IPS-18a (cell line): ENCODE measurements around the gene ALLC.
A peak's percentile ranks its signal among the peaks of the same experiment; 100 is the strongest.
"Not testable (repeated sequence)": the region's sequence is repeated elsewhere in the genome, so short reads cannot be mapped to it uniquely, and the experiment has no call there.

Experiments used
- H3K27ac ChIP-seq: one replicate; pipeline ENCODE4 v1.5.1; 2013; ENCODE audit warnings: low read length
- H3K27me3 ChIP-seq: one replicate; pipeline ENCODE4 v1.6.1; 2013; ENCODE audit warnings: mild to moderate bottlenecking, low read length; ENCODE audit not compliant: control insufficient read depth, insufficient read depth
- H3K36me3 ChIP-seq: one replicate; pipeline ENCODE4 v1.6.1; 2013; ENCODE audit warnings: low read depth, low read length; ENCODE audit not compliant: control insufficient read depth
- H3K4me1 ChIP-seq: one replicate; pipeline ENCODE4 v1.6.1; 2013; ENCODE audit warnings: low read depth, low read length; ENCODE audit not compliant: control insufficient read depth
- H3K4me3 ChIP-seq: one replicate; pipeline ENCODE4 v1.5.1; 2013; ENCODE audit warnings: low read length
- H3K9ac ChIP-seq: one replicate; pipeline ENCODE4 v1.6.1; 2013; ENCODE audit warnings: mild to moderate bottlenecking, low read length, moderate library complexity
- H3K9me3 ChIP-seq: one replicate; pipeline ENCODE4 v1.6.1; 2013; ENCODE audit warnings: low read depth, low read length; ENCODE audit not compliant: control insufficient read depth

Gene ALLC

DNA sequence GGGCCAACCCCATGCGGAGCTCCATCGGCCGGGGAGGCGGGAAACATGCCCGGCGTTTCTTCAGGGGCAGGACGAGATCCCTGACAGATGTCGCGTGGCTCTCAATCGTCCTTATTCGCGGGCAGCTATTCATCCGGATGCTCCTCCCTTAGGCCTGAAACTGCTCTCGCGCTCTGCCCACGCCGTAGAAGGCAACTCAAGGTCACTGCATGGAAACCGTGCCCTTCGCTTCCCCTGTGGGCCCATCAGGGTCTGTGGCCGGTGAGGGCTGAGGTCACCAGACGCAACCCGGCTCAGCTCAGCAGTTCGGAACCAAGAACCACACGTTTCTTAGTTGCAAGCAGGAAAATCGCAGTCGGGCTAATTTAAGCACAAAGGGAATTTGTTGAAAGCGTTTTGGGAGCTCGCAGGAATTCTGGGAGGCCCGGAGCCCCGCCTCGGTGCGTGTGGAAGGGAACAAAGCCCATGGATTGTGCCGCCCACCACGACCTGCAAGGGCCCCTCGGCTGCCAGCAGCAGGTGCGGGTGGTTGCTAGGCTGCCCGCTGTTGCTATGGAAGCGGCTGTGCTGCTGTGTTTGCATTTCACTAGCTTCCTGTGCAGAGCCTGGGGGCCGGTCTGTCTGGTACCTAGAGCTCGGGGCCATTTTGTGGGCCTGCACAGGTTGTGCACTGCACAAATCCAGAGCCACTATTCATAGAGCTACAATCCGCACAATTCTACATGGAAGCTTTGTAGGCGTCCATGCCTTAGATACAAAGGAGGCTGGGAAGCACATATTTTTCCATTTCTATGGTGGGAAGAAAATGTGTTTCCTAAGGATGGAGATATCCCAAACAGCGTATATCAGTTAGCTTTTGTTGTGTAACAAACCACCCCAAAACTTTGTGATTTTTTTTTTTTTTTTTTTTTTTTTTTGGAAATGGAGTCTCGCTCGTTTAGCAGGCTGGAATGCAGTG lies 6.0 kb upstream of the ALLC start:
- H3K4me3 ChIP-seq, result peak overlapping the region; percentile 74
- H3K9ac ChIP-seq, result peak overlapping the region; percentile 93
- no peaks in the 10 kb centered on the region for H3K36me3 ChIP-seq
- peak overlapping the region; percentile 94 for H3K27ac ChIP-seq
- H3K27me3 ChIP-seq, result no peaks in the 10 kb centered on the region
- H3K9me3 ChIP-seq, result no peaks in the 10 kb centered on the region
- peaks cover 13% of the 10 kb centered on the region for H3K4me1 ChIP-seq

DNA sequence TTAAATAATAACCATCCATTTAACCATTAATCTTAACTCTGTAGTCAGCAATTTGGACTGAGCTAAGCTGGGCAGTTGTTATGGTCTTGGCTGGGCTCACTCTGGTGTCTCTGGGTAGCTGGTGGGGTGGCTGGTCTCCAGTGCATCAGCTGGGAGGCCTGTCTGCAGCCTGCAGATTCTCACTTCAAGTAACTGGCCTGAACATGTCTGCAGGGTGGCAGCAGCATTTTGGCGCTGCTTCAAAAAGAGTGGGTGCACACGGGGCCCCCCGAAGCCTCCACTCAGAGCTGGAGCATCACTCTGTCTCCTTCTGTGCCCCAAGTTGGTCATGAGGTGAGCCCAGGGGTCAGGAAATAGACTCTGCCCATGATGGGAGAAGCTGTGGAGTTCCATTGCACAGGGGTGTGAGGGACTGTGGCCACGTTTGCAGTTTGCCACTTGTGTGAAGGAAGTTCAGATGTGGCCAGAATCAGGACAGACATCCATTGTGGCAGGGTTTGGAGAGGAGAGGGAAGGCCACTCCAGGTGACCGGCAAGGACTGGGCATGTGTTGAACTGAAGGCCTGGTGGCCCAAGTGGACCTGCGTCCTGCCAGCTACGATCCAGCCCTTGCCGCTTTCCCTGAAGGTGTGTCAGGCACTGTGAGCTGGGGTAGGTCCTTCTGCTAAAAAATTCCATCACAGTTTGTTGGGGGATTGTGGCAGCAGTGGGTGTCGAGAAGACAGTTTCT lies 4.9 kb upstream of the ALLC start:
- Histone ChIP-seq H3K4me1 (peaks cover 20% of the 10 kb centered on the region), H3K9me3 (no peaks in the 10 kb centered on the region), H3K4me3 (no peak overlapping the region), H3K9ac (no peak overlapping the region), H3K27me3 (no peaks in the 10 kb centered on the region), H3K36me3 (no peaks in the 10 kb centered on the region), H3K27ac (no peak overlapping the region)

DNA sequence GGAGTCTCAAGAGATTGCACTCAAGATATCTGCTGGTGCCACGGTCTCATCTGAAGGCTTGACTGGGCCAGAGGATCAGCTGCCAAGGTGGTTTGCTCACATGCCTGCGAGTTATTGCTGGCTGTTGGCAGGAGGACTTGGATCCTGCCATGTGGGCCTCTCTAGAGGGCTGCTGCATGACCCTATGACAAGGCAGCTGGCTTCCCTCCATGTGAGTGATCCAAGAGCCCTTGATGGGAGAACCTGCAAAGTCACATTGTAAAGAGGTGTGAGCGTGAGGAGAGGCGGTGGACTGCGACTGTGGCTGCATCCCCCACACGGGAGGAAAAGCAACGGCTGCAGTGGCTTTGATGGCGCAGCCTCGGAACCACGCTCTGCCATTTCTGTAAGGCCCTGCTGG lies 4.0 kb upstream of the ALLC start:
- no peaks in the 10 kb centered on the region for H3K27me3 ChIP-seq
- H3K4me1 ChIP-seq, result peaks cover 20% of the 10 kb centered on the region
- no peak overlapping the region for H3K27ac ChIP-seq
- H3K9me3 ChIP-seq, result no peaks in the 10 kb centered on the region
- H3K36me3 ChIP-seq, result no peaks in the 10 kb centered on the region
- H3K9ac ChIP-seq, result no peak overlapping the region
- H3K4me3 ChIP-seq, result no peak overlapping the region

DNA sequence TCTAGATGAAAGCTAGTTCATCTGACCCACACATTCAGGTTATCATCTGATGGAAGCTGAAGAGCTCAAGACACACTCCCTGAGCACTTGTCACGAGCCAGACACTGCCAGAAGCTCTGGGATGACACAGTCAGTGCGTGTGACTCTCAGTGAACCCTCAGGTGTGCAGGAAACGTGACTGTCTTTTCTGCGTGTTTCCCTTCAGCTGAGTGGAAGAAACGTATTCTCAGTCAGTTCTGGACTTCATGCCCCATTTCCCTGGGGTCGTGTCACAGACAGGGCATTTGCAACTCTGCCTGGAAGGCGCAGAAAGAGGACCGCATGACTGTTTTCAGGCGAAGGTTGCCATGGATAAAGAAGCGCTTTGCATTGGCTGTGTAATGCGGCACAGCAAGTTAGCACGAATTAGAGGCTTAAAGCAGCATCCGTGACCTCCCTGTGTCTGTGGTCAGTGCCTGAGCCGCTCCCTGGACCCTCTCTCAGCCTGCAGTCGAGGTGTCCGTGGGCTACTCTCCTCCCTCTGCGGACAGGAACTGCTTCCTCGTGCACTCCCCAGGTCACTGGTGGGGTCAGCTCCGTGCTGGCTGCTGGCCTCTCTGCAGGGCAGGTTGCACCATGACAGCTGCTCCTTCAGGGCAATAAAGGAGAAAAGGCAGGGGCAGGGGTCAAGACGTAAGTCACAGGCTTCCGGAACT lies 3.3 kb upstream of the ALLC start:
- Histone ChIP-seq H3K36me3 (no peaks in the 10 kb centered on the region), H3K27ac (no peak overlapping the region)

DNA sequence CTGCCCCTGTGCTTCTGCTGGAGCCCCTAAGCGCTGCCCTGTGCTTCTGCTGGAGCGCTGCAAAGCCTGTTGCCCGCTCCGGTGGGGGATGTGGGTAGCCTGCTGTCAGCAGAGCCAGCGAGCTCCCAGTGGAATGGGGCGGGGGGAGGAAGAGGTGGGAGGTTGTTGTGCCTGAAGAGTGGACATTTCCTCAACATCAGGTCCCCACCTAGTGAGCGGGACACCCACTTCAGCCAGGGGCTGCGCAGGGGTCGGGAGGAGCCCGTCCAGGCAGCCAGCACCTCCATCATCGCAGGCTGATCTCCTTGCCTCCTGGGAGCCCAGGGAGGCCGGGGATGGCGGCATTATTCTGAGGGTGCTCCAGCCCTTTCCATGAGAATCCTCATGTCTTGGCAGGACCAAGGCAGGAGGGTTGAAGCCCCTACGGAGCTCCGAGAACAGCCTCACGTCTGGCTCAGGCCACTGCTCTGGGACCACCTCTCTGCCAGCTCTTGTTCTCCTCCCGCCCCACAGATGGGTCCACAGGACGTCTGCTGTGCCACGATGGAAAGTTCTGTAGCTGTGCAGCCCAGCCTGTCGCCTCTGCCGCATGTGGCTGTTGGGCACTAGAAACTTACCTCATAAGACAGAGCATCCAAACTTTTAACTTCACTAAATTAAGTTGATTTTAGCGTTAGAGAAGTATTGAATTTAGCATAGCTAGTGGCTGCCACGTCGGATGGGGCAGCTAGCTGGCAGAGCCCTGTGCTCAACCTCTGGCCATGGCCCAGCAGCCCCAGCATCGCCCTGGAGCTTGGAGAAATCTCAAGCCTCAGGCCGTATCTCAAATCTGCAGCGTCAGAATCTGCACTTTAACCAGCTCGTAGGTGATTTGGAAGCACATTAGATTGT lies 1.9 kb upstream of the ALLC start:
- H3K27ac ChIP-seq, result no peak overlapping the region
- H3K36me3 ChIP-seq, result no peaks in the 10 kb centered on the region

More for the DNA sequence above, 3.3 kb upstream of the ALLC start:
- no peaks in the 10 kb centered on the region for H3K9me3 ChIP-seq
- no peak overlapping the region for H3K4me3 ChIP-seq
- H3K4me1 ChIP-seq, result peaks cover 23% of the 10 kb centered on the region
- no peak overlapping the region for H3K9ac ChIP-seq
- H3K27me3 ChIP-seq, result no peaks in the 10 kb centered on the region

DNA sequence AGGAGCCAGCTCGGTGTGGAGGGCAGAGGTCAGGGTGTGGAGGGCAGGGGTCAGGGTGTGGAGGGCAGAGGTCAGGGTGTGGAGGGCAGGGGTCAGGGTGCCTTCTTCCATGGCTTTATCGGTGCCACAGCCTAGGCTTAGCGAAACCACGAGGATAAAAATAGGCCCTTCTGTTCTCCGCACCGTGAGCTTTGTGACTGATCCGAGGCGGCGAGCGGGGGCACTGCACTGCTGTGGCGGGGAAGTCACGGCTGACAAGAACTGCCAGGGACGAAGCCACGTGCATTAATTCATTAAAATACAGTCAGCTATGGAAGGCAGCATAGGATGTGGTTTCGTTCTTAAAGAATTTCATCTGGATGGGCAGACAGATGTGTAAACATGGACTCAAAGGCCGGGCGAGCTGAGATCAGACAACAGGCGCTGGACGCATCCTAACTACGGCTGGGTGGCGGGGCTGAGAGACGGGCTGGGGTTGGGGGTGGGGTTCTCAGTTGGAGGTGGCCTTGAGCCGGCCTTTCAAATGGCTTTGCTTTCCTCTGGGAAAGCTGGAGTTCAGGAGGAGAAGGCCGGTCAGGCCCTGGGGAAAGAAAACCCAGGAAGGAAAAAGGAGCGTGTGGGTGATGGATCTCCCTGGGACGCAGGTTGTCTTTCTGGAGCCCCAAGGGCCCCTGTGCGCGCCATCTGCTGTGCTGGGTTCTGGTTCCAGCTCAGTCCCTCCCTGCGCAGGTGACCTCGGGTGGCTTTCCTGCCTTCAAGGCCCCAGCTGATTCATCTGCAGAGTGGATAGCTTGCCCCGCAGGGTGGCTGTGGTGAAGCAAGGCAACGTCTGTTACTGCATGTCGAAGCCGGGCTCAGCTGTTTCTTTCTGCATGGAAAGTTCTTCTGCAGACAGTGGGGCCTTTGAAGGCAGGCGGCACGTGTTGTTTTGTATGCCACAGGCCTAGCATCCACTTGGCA lies 958 bp upstream of the ALLC start:
- Histone ChIP-seq H3K27me3 (no peaks in the 10 kb centered on the region), H3K9ac (no peak overlapping the region), H3K36me3 (no peaks in the 10 kb centered on the region), H3K9me3 (no peaks in the 10 kb centered on the region), H3K4me3 (no peak overlapping the region), H3K27ac (no peak overlapping the region), H3K4me1 (peaks cover 20% of the 10 kb centered on the region)

More for the DNA sequence above, 1.9 kb upstream of the ALLC start:
- no peaks in the 10 kb centered on the region for H3K9me3 ChIP-seq
- H3K4me1 ChIP-seq, result peaks cover 25% of the 10 kb centered on the region
- H3K9ac ChIP-seq, result no peak overlapping the region
- no peaks in the 10 kb centered on the region for H3K27me3 ChIP-seq
- H3K4me3 ChIP-seq, result no peak overlapping the region

DNA sequence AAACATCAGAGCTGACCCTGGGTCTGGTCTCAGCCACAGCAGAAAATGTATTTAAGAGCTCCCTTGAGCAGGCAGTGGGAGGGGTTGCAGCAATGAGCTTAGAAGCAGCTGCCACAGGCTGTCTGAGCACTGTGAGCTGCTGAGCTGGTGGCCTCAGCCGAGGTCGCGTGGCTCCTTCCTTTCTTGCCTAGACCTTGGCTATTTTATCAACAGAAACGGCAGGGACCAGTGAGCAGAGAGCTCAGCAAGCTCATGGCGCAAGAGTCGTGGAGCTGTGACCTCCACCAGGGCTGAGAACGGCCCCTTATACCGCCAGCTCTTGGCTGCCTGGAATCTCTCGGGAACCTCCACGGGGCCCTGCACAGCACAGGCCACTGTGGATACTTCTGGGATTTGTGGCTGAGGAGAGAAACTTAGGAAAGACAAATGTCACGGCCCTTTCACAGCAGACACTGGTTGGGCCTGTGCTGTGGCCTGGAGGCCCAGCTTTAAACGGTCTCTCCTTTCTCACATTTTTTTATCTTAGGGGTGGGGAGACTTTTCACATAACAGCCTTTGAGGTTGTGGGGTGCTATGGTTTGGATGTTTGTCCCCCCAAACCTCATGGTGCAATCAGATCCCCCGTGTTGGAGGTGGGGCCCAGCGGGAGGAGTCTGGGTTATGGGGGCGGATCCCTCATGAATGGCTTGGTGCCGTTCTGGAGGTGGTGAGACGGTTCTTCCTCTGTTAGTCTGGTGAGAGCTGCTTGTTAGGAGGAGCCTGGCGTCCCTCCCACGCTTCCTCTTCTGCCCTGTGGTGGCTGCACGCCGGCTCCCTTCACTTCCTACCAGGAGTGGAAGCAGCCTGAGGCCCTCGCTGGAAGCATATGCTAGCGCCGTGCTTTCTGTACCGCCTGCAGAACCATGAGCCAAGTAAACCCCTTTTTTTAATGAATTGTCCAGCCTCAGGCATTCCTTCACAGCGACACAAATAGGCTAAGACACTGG lies 1.7 kb downstream of the ALLC start:
- H3K4me1 ChIP-seq, result peaks cover 17% of the 10 kb centered on the region
- no peaks in the 10 kb centered on the region for H3K27me3 ChIP-seq
- H3K9ac ChIP-seq, result no peak overlapping the region
- H3K9me3 ChIP-seq, result no peaks in the 10 kb centered on the region
- no peak overlapping the region for H3K4me3 ChIP-seq
- H3K36me3 ChIP-seq, result no peaks in the 10 kb centered on the region
- no peak overlapping the region for H3K27ac ChIP-seq

DNA sequence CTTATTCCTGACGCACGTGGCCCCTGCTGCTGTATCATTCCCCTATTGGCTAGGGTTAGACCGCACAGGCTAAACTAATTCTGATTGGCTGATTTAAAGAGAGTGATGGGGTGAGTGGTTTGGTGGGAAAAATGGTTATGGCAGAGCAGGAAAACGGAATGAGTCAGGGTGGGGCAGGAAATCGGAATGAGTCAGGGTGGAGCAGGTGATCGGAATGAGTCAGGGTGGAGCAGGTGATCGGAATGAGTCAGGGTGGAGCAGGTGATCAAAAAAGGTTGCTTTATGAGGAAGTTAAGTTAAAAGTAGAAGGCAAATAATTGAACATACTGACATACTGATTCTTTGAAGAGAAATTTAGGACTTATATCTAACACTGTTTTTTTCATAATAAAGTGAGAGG lies 2.6 kb downstream of the ALLC start:
- peaks cover 17% of the 10 kb centered on the region for H3K4me1 ChIP-seq
- not testable (repeated sequence) for H3K36me3 ChIP-seq, H3K9ac ChIP-seq, H3K27me3 ChIP-seq, H3K4me3 ChIP-seq, H3K27ac ChIP-seq, H3K9me3 ChIP-seq

DNA sequence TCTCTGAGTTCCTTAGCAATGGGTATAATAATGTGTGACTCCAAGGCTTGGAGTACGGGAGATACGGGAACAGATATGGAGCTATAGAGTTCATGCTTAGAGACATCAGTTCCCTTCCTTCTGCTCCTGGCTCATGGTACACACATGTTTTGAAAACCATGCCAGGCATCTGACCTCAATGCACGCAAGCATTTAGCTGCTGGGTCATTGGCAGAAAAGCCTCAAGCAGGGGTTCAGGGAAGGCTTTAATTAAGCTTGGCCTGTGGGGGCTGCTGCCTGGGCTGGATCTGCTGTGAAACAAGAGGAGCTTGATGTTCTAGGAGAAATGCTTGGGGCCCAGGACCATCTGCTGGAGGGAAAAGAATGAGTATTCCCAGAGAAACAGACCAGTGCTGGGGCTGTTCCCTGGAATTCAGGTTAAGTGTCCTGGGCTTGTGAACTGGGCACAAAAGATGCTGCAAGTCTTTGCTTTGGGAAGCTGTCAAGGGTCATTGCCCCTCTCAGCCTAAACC lies 3.2 kb downstream of the ALLC start:
- Histone ChIP-seq H3K9ac (no peak overlapping the region), H3K27me3 (no peaks in the 10 kb centered on the region), H3K4me1 (peaks cover 17% of the 10 kb centered on the region)

More for the DNA sequence above, 3.2 kb downstream of the ALLC start:
- H3K4me3 ChIP-seq, result no peak overlapping the region
- no peak overlapping the region for H3K27ac ChIP-seq
- no peaks in the 10 kb centered on the region for H3K36me3 ChIP-seq
- H3K9me3 ChIP-seq, result no peaks in the 10 kb centered on the region
